Fibroblast of skin of right quadriceps (primary cell): ENCODE results near the gene LRRC56.
A peak's percentile ranks its signal among the peaks of the same experiment; 100 is the strongest.
"Not testable (repeated sequence)": the region's sequence is repeated elsewhere in the genome, so short reads cannot be mapped to it uniquely, and the experiment has no call there.

Experiments
- DNase-seq: peaks from one replicate; pipeline ENCODE4 v3.0.0-alpha.2; 2013

Gene LRRC56

GRCh38 chr11:501683-502287 is 35.5 kb upstream of the LRRC56 start:
- DNase-seq, result no peak

GRCh38 chr11:502288-503178 is 34.8 kb upstream of the LRRC56 start:
- DNase-seq, result no peak

GRCh38 chr11:503179-503981 is 33.9 kb upstream of the LRRC56 start:
- DNase-seq, result peak; percentile 18

- DNase-seq, result peak; percentile 13
These were observed 33.0 kb upstream of the LRRC56 start for GRCh38 chr11:504053-504993.

GRCh38 chr11:504994-505344 is 32.4 kb upstream of the LRRC56 start:
- no peak for DNase-seq

- DNase-seq, result peak; percentile 97
These were observed 30.9 kb upstream of the LRRC56 start for GRCh38 chr11:506238-506994.

GRCh38 chr11:506995-507726 is 30.2 kb upstream of the LRRC56 start, which contains the start of gene RNH1:
RNH1 (minus strand) TSS chr11:507242; CDS start chr11:502162, 5,080 bp downstream.
- DNase-seq, result peak; percentile 95

GRCh38 chr11:507727-508515 is 29.4 kb upstream of the LRRC56 start:
- no peak for DNase-seq

- DNase-seq, result no peak
These were observed 28.4 kb upstream of the LRRC56 start for GRCh38 chr11:508956-509355.

GRCh38 chr11:512761-513595 is 24.3 kb upstream of the LRRC56 start:
- no peak for DNase-seq

- DNase-seq, result no peak
These were observed 22.7 kb upstream of the LRRC56 start for GRCh38 chr11:514606-515005.

- no peak for DNase-seq
These were observed 22.2 kb upstream of the LRRC56 start for GRCh38 chr11:515131-515530.

GRCh38 chr11:516400-516799 is 20.9 kb upstream of the LRRC56 start:
- DNase-seq, result no peak

- not testable (repeated sequence) for DNase-seq
These were observed 20.2 kb upstream of the LRRC56 start for GRCh38 chr11:516918-517685.

GRCh38 chr11:518463-519202 is 18.7 kb upstream of the LRRC56 start:
- DNase-seq, result peak; percentile 93

GRCh38 chr11:520428-521176 is 16.7 kb upstream of the LRRC56 start:
- no peak for DNase-seq
